ENCODE results near the gene RGS7BP.

DNA sequence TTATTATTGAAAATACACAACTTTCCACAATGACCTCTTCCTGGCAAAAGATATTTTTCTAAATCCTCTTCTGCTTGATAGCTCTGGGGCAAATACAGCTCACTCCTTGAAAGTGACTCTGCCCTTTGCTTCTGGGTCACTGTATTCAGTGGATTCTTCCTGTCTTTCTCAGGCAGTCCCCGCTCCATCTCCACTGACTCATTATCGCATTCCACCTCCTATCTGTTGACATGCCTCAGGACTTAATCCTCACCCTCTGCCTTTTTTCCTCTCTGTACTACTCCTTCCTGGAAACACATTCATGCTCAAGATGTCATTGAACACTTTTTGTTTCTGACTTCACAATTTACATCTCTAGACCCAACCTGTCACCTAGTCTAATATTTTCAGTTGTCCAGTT, 8.4 kb upstream of the RGS7BP start:
- no peak for TF ChIP-seq EP300 (IDR thresholded peaks at IDR 0.05)
- TF ChIP-seq, protein P1, sequence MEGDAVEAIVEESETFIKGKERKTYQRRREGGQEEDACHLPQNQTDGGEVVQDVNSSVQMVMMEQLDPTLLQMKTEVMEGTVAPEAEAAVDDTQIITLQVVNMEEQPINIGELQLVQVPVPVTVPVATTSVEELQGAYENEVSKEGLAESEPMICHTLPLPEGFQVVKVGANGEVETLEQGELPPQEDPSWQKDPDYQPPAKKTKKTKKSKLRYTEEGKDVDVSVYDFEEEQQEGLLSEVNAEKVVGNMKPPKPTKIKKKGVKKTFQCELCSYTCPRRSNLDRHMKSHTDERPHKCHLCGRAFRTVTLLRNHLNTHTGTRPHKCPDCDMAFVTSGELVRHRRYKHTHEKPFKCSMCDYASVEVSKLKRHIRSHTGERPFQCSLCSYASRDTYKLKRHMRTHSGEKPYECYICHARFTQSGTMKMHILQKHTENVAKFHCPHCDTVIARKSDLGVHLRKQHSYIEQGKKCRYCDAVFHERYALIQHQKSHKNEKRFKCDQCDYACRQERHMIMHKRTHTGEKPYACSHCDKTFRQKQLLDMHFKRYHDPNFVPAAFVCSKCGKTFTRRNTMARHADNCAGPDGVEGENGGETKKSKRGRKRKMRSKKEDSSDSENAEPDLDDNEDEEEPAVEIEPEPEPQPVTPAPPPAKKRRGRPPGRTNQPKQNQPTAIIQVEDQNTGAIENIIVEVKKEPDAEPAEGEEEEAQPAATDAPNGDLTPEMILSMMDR (IDR thresholded peaks at IDR 0.05): no peak
- no peak for TF ChIP-seq POLR2A (IDR thresholded peaks at IDR 0.05; ENCODE audit: low read length)
- no peak for TF ChIP-seq MAFK (IDR thresholded peaks at IDR 0.05; ENCODE audit: partially characterized antibody)
- no peak for TF ChIP-seq HEYL (CRISPR knock-in tag; IDR thresholded peaks at IDR 0.05)
- TF ChIP-seq CBX2 (IDR thresholded peaks at IDR 0.05; ENCODE audit: borderline replicate concordance, low read depth): no peak
- TF ChIP-seq SMC3 (IDR thresholded peaks at IDR 0.05): no peak
- TF ChIP-seq, protein P2, sequence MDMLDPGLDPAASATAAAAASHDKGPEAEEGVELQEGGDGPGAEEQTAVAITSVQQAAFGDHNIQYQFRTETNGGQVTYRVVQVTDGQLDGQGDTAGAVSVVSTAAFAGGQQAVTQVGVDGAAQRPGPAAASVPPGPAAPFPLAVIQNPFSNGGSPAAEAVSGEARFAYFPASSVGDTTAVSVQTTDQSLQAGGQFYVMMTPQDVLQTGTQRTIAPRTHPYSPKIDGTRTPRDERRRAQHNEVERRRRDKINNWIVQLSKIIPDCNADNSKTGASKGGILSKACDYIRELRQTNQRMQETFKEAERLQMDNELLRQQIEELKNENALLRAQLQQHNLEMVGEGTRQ (IDR thresholded peaks at IDR 0.05): no peak
- TF ChIP-seq, protein P3, sequence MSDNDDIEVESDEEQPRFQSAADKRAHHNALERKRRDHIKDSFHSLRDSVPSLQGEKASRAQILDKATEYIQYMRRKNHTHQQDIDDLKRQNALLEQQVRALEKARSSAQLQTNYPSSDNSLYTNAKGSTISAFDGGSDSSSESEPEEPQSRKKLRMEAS (IDR thresholded peaks at IDR 0.05): no peak
